ENCODE measurements around the gene CDK2AP2.

Gene CDK2AP2

DNA sequence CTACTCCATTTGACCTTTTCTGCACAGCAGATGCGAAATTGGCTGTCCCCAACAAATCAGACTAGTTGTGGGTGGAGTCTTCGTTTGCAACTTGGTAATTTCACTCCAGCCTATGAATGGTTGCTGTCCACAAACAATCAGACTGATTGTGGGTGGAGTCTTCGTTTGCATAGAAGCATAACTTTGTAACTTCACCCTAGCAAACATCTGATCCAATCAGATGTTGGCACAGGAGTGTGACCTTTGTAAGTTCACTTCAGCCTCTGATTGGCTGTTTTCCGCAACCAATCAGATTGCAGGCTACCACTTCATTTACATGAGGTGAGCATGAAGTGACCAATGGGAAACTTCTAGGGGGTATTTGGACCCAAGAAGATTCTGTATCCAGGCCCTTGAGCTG is 31.6 kb upstream of the CDK2AP2 start:
- DNase-seq = no peak
- Histone ChIP-seq H3K27ac (no peak overlapping the region), H3K9me3 (peaks cover 0 to 2% (median 0%) of the 10 kb centered on the region in 3 donors), H3K4me1 (peaks cover 0 to 4% (median 0%) of the 10 kb centered on the region in 4 donors), H3K36me3 (no peaks in the 10 kb centered on the region), H3K27me3 (no peaks in the 10 kb centered on the region), H3K4me3 (no peak overlapping the region)
- TF ChIP-seq, protein P1, sequence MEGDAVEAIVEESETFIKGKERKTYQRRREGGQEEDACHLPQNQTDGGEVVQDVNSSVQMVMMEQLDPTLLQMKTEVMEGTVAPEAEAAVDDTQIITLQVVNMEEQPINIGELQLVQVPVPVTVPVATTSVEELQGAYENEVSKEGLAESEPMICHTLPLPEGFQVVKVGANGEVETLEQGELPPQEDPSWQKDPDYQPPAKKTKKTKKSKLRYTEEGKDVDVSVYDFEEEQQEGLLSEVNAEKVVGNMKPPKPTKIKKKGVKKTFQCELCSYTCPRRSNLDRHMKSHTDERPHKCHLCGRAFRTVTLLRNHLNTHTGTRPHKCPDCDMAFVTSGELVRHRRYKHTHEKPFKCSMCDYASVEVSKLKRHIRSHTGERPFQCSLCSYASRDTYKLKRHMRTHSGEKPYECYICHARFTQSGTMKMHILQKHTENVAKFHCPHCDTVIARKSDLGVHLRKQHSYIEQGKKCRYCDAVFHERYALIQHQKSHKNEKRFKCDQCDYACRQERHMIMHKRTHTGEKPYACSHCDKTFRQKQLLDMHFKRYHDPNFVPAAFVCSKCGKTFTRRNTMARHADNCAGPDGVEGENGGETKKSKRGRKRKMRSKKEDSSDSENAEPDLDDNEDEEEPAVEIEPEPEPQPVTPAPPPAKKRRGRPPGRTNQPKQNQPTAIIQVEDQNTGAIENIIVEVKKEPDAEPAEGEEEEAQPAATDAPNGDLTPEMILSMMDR (IDR thresholded peaks at IDR 0.05) = no peak
- intact Hi-C loops (cut with DNase I; ENCODE audit: low total_unique reads) = no loop called here

DNA sequence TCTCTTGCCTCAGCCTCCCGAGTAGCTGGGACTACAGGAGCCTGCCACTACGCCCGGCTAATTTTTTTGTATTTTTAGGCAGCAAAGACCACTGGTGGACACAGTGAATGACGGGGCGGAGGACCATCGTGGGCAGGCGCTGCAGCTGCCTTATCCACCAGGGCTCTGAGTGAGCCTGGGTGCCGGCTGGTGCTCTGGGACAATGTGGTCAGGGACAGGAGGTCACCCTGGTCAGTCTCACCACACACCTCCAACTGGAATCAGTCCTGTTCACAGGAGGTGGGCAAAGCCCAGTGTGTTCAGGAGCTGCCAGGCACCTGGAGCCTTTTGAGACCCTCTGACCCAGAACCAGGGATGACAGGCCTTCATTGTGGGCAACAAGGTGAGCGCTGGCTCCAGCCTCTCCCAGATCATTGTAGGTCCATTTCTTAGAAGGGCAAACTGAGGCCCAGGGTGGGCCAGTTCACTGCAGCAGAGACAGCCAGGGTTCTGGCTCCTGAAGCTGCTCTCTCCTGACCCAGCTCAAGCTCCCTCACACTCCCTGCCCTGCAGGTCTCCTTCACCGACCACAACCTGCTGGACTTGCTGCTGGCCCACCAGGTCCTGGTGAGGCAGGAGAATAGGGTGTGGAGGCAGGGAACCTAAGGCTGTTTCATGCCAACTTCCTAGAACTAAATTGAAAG is 31.0 kb upstream of the CDK2AP2 start:
- no peak for DNase-seq
- Histone ChIP-seq H3K4me1 (peaks cover 0 to 4% (median 0%) of the 10 kb centered on the region in 4 donors), H3K4me3 (no peak overlapping the region), H3K36me3 (no peaks in the 10 kb centered on the region), H3K27ac (no peak overlapping the region), H3K9me3 (peaks cover 0 to 4% (median 0%) of the 10 kb centered on the region in 3 donors), H3K27me3 (no peaks in the 10 kb centered on the region)
- intact Hi-C loops (cut with DNase I; ENCODE audit: low total_unique reads) = no loop called here
- TF ChIP-seq, protein P1 (IDR thresholded peaks at IDR 0.05) = no peak

DNA sequence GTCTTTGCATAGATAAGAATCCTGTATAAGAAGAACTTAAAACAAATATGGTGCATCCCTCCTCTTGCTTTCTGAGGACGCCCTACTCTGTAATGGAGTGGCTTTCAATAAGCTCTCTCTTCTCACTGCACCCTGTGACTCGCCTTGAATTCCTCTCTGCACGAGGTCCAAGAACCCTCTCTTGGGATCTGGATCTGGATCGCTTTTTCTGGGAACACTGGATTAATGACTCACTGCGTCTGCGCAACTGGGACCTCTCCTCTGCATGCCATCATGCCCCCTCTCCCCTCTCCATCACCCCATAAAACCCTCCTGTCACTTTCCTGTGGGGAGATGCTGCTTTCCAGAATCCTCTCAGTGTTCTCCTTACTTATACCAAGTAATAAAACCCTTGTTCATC is 30.3 kb upstream of the CDK2AP2 start:
- no peaks in the 10 kb centered on the region for H3K36me3 ChIP-seq
- intact Hi-C loops (cut with DNase I; ENCODE audit: low total_unique reads) = no loop called here
- H3K27ac ChIP-seq = no peak overlapping the region
- H3K4me1 ChIP-seq = peaks cover 0 to 4% (median 0%) of the 10 kb centered on the region in 4 donors
- no peak for DNase-seq
- H3K4me3 ChIP-seq = no peak overlapping the region
- H3K9me3 ChIP-seq = peaks cover 0 to 4% (median 0%) of the 10 kb centered on the region in 3 donors
- TF ChIP-seq, protein P1 (IDR thresholded peaks at IDR 0.05) = no peak
- H3K27me3 ChIP-seq = no peaks in the 10 kb centered on the region

DNA sequence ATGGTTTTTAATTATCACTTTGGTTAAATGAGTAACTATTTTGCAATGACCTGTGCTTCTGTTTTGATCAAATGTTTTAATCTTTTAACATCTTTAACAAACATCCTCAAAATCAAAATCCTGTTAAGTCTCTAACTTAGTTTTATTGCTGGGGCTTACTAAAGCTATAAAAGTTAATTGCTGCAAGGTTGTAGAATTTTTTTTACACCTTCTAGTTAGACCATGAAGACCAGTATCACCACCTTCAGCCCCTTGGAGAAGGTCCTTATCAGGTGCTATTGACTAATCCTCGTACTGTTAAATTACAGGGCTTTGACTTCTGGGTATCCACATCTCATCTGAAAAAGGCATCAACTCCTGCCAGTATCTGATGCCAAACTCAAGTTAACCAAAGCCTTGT is 27.6 kb upstream of the CDK2AP2 start:
- DNase-seq = no peak
- TF ChIP-seq, protein P1 (IDR thresholded peaks at IDR 0.05) = no peak
- H3K27ac ChIP-seq = no peak overlapping the region
- H3K9me3 ChIP-seq = peaks cover 0 to 4% (median 0%) of the 10 kb centered on the region in 3 donors
- intact Hi-C loops (cut with DNase I; ENCODE audit: low total_unique reads) = no loop called here
- H3K36me3 ChIP-seq = no peaks in the 10 kb centered on the region
- H3K27me3 ChIP-seq = no peaks in the 10 kb centered on the region
- H3K4me3 ChIP-seq = no peak overlapping the region
- peaks cover 0 to 4% (median 0%) of the 10 kb centered on the region in 4 donors for H3K4me1 ChIP-seq

DNA sequence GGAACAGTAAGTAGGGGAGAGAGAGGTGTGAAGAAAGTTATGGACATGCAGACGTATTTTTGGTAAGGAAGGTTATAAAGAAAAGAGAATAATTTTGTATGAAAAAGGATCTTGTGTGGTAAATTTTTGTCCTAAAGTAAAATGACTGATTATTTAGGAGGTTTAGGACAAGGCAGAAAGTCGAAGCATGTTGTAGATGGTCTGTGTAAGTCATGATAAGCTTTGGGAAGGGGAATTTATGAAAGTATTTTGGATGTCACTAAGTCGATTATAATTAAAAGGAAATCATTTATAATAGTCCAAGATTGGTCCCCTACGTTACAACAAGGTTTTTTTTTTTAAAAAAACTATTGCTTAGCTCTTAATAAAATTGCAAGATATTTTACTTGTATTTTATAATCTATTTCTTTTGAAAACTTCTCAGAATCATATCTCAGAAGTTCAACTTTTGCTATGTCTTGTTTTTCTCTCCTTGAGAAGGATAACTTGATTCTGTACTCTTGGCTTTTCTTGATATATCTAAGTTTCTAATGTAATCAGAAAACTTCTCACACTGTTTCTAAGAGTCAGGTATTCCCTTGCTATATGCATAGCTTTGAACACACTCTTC is 26.2 kb upstream of the CDK2AP2 start:
- peaks cover 0 to 4% (median 0%) of the 10 kb centered on the region in 3 donors for H3K9me3 ChIP-seq
- intact Hi-C loops (cut with DNase I; ENCODE audit: low total_unique reads) = no loop called here
- no peaks in the 10 kb centered on the region for H3K36me3 ChIP-seq
- peaks cover 0 to 4% of the 10 kb centered on the region in 2 donors for H3K27me3 ChIP-seq
- peaks cover 0 to 4% (median 0%) of the 10 kb centered on the region in 4 donors for H3K4me1 ChIP-seq
- H3K4me3 ChIP-seq = no peak overlapping the region
- no peak for DNase-seq
- H3K27ac ChIP-seq = no peak overlapping the region
- TF ChIP-seq, protein P1 (IDR thresholded peaks at IDR 0.05) = no peak

Measured in tibial artery (tissue), 4 donors.